NCI-H460 (cell line): ENCODE results near the gene ATP6V0B. TPM values are rescaled to one million over a fixed set of nuclear protein-coding genes. Genes with fewer than 3 reads are reported as not detected.
A peak's percentile ranks its signal among the peaks of the same experiment; 100 is the strongest.

Experiments
- DNase-seq: peaks from one replicate; pipeline ENCODE4 v3.0.0-alpha.2; 2016; ENCODE audit warnings: low read depth; ENCODE audit errors: extremely low read depth
- polyA plus RNA-seq: library from polyadenylated mRNA; depleted of rRNA; stranded (reverse); fragments of >200 nt; gene quantifications from 2 replicates; pipeline ENCODE4 v1.2.3, GENCODE V29; 2014; cell fraction: nucleus; rRNA removed
- total RNA-seq: library from RNA; depleted of rRNA; stranded (reverse); fragments of >200 nt; shearing (Covaris generic); gene quantifications from 2 replicates; pipeline ENCODE4 v1.2.3, GENCODE V29; 2014; rRNA removed

The ATP6V0B gene
- total RNA-seq, result 109 and 124 TPM in 2 replicates
- polyA plus RNA-seq, result 145 and 227 TPM in 2 replicates

DNA sequence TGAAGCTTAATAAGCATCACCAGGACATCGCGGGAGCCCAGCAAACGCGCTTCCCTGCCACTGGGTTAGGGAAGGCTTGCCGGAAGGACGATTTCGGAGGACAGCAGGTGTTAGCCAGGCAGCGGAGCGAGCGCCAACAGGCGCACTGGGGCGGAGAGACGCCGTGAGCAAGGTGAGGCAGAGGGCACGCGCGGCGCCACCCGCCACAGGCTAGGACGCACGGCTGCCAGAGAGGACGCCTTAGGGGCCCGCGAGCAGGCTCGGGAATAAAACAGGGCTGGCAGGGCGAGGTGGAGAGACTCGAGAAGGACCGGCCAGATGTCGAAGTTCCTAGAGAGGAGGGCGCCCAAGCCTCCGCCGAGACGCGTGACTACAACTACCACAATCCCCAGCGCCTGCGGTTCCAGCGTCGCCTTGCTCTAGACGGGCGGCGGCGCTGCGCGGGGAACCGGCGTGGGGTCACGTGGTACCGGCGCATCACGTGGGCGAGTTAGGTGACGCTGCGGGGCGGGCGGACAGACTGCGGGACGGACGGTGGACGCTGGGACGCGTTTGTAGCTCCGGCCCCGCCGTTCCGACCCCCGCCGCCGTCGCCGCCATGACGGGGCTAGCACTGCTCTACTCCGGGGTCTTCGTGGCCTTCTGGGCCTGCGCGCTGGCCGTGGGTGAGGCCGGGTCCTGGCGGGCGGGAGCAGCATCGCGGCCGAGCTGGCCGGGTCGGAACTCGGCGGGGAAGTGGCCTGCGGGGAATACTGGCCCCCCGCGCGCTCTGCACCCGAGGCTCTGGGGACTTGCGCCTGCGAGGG is at the start of gene ATP6V0B:
Gene ATP6V0B (plus strand): TSS at position 518 of the 806 bp plus-strand sequence. CDS start 81 bp downstream, at position 599.
- DNase-seq, result peak; percentile 86

- DNase-seq, result no peak
Observed at GRCh38 chr1:43925846-43926245, 48.9 kb upstream of the ATP6V0B start.

GRCh38 chr1:43930168-43930948 is 44.4 kb upstream of the ATP6V0B start:
- no peak for DNase-seq

- no peak for DNase-seq
Observed at GRCh38 chr1:43930949-43931275, 43.8 kb upstream of the ATP6V0B start.

GRCh38 chr1:43931711-43932660 is 42.8 kb upstream of the ATP6V0B start:
- no peak for DNase-seq

- no peak for DNase-seq
Observed at GRCh38 chr1:43932786-43933385, 41.9 kb upstream of the ATP6V0B start.

- DNase-seq, result no peak
Observed at GRCh38 chr1:43933386-43934100, 41.2 kb upstream of the ATP6V0B start, which contains the start of gene ARTN. Gene ARTN, plus strand, starts transcription at chr1:43933801. Its CDS starts 1,856 bp downstream, at chr1:43935657.

GRCh38 chr1:43934101-43934985 is 40.4 kb upstream of the ATP6V0B start:
- DNase-seq, result peak; percentile 62

- DNase-seq, result no peak
Observed at GRCh38 chr1:43934986-43935324, 39.8 kb upstream of the ATP6V0B start.

DNA sequence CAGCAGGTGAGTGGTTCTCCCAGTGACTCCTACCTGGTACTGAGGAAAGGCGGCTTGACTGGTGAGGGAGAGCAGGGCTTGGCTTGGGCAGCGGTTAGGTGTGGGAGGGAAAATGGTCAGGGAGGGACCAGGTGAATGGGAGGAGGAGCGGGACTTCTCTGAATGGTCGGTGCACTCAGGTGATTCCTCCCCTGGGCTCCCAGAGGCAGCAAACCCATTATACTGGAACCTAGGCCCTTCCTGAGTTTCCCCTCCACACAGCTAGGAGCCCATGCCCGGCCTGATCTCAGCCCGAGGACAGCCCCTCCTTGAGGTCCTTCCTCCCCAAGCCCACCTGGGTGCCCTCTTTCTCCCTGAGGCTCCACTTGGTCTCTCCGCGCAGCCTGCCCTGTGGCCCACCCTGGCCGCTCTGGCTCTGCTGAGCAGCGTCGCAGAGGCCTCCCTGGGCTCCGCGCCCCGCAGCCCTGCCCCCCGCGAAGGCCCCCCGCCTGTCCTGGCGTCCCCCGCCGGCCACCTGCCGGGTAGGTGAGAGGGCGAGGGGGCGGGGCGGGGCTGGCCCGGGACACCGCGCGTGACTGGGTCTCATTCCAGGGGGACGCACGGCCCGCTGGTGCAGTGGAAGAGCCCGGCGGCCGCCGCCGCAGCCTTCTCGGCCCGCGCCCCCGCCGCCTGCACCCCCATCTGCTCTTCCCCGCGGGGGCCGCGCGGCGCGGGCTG is 38.9 kb upstream of the ATP6V0B start:
- no peak for DNase-seq

DNA sequence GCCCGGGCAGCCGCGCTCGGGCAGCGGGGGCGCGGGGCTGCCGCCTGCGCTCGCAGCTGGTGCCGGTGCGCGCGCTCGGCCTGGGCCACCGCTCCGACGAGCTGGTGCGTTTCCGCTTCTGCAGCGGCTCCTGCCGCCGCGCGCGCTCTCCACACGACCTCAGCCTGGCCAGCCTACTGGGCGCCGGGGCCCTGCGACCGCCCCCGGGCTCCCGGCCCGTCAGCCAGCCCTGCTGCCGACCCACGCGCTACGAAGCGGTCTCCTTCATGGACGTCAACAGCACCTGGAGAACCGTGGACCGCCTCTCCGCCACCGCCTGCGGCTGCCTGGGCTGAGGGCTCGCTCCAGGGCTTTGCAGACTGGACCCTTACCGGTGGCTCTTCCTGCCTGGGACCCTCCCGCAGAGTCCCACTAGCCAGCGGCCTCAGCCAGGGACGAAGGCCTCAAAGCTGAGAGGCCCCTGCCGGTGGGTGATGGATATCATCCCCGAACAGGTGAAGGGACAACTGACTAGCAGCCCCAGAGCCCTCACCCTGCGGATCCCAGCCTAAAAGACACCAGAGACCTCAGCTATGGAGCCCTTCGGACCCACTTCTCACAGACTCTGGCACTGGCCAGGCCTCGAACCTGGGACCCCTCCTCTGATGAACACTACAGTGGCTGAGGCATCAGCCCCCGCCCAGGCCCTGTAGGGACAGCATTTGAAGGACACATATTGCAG is 38.2 kb upstream of the ATP6V0B start:
- DNase-seq, result no peak

DNA sequence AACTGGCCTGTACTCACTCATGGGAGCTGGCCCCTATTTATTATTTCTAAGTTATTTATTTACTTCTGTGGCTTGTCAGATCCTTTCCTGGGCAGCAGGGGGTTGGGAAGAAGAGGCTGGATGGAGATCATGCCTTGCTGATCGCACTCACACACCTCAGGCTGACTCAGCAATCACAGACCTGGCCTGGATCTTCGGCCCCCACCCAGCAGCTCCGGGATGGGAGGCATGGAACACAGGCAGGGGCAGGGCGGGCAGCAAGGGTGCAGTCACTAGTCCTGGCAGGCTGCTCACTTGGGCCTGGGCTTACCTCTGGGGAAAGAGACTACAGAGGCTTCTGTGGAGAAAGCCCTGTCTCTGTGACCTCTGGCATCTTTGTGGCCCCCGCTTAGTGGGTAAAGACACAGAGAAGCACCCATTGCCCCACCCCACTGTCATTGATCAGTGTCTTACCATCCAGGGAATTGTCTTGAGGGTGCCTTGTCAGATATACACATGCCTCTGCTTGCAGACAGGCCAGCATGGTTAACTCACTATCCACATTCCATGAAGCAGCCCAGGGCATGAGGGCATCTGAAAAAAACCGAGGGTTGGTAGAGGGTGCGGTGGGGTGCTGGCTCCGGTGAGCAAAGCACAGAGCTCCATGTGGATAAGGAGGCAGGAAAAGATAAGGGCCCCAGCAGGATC is 37.4 kb upstream of the ATP6V0B start:
- DNase-seq, result no peak

DNA sequence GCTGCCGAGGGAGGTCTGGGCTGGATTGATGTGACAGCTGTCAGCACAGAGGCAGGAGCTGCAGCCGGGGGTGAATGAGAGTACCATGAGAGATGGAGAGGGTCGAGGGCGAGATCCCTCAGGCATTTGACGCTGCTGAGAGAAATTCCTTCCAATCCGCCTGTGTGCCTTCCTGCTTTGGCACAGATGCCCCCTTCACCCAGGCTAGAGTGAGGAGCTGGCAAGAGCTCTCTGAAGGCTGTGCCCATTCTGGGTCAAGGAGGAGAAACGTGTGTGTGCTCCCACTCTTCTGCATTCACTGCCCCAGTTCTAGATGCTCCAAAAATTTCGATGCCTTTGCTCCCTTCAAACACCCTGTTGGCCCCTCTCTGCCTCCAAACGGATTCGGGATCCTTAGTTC is 36.4 kb upstream of the ATP6V0B start:
- no peak for DNase-seq

DNA sequence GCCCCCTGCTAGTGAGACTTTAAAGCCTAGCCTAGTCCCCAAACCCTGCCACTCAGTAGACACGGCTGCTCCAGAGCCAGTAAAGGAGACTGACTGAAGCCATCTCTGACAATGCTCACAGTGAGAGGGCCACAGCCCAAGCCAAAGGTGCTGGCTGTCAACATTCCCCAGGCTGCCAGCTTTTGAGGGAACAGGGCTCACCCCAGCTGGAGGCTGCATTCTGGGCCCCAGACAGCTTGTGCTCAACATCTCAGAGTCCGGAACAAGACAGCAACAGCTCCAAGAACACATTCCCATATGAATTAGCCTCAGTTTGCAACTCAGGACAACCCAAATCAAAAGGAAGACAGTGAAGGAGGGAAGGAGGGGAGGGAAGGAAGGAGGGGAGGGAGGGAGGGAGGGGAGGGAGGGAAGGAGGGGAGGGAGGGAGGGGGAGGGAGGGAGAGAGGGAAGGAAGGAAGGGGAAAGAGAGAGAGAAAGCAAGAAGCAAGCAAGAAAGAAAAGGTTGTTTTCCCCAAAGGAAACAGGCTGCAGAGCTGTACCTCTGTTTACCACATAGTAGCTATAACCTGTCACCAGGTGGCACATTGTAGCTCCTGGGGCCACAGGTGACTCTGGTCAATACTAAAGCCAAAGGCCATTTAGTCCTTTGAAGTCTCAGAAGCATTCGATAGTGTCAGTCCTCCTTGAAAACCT is 35.7 kb upstream of the ATP6V0B start:
- DNase-seq, result no peak

GRCh38 chr1:43942411-43942810 is 32.3 kb upstream of the ATP6V0B start:
- no peak for DNase-seq

DNA sequence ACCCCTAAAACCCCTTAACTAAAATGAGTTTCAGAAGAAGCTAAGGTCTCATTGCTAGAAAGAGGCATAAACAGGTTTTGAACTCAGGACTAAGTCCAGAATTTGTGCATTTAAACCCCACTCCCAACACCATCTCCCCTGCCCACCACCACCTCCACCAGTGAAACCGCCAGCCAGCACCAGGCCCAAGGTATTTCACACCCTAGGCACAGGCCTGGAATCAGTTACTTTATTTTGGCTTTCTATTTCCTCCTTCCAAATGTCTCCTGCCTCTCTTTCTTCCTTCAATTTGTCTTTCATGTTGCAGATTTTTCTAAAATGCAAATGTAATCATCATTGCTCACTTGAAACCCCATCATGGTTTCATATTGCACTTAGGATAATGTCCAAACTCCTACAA is 29.9 kb upstream of the ATP6V0B start:
- DNase-seq, result no peak
